ENCODE results near the gene CPA1.

DNA sequence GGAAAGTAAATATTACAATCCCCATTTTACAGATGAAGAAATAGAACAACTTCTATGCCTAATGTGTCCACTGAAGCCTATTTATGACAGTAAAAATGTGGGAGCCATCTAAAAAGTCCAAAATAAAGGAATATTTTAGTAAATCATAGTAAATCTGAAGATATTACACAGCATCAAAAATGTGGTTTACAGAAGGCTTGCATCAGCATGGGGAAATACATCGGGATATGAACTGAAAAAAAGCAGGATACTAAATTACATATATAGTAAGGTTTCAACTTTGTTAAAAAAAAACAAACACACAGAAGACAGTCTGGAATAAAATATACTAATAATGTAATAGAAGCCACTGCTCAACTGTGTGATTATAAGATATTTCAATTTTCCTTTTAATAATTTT, 20.8 kb downstream of the CPA1 start:
- TF ChIP-seq, protein P1, sequence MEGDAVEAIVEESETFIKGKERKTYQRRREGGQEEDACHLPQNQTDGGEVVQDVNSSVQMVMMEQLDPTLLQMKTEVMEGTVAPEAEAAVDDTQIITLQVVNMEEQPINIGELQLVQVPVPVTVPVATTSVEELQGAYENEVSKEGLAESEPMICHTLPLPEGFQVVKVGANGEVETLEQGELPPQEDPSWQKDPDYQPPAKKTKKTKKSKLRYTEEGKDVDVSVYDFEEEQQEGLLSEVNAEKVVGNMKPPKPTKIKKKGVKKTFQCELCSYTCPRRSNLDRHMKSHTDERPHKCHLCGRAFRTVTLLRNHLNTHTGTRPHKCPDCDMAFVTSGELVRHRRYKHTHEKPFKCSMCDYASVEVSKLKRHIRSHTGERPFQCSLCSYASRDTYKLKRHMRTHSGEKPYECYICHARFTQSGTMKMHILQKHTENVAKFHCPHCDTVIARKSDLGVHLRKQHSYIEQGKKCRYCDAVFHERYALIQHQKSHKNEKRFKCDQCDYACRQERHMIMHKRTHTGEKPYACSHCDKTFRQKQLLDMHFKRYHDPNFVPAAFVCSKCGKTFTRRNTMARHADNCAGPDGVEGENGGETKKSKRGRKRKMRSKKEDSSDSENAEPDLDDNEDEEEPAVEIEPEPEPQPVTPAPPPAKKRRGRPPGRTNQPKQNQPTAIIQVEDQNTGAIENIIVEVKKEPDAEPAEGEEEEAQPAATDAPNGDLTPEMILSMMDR (IDR thresholded peaks at IDR 0.05; ENCODE audit: low read depth, low read length) = no peak
- no peak for TF ChIP-seq EZH2phosphoT487 (IDR thresholded peaks at IDR 0.05; ENCODE audit: low read depth)

Data from OCI-LY3 (cell line).